Measurements from ENCODE around the gene PLXNA1.

The PLXNA1 gene

GRCh38 chr3:127019449-127019848, 36.5 kb downstream of the PLXNA1 start:
- no peak for DNase-seq (ENCODE audit: low spot score)

GRCh38 chr3:127020543-127020942, 37.6 kb downstream of the PLXNA1 start:
- no peak for DNase-seq (ENCODE audit: low spot score)

- no peak for DNase-seq (ENCODE audit: low spot score)
Measured at GRCh38 chr3:127022849-127023248, 39.9 kb downstream of the PLXNA1 start.

- no peak for DNase-seq (ENCODE audit: low spot score)
Measured at GRCh38 chr3:127025456-127025855, 42.5 kb downstream of the PLXNA1 start.

- DNase-seq (ENCODE audit: low spot score): no peak
Measured at GRCh38 chr3:127026036-127026435, 43.1 kb downstream of the PLXNA1 start.

GRCh38 chr3:127026661-127027060, 43.7 kb downstream of the PLXNA1 start:
- no peak for DNase-seq (ENCODE audit: low spot score)

GRCh38 chr3:127027061-127027735, 44.3 kb downstream of the PLXNA1 start:
- no peak for DNase-seq (ENCODE audit: low spot score)

- DNase-seq (ENCODE audit: low spot score): no peak
Measured at GRCh38 chr3:127027811-127028548, 45.1 kb downstream of the PLXNA1 start.

GRCh38 chr3:127028781-127029657, 46.1 kb downstream of the PLXNA1 start:
- no peak for DNase-seq (ENCODE audit: low spot score)

GRCh38 chr3:127029658-127030507, 47.0 kb downstream of the PLXNA1 start:
- DNase-seq (ENCODE audit: low spot score): no peak

- DNase-seq (ENCODE audit: low spot score): no peak
Measured at GRCh38 chr3:127030508-127031412, 47.8 kb downstream of the PLXNA1 start.

- no peak for DNase-seq (ENCODE audit: low spot score)
Measured at GRCh38 chr3:127031413-127031810, 48.5 kb downstream of the PLXNA1 start.

- DNase-seq (ENCODE audit: low spot score): no peak
Measured at GRCh38 chr3:127031845-127032244, 48.9 kb downstream of the PLXNA1 start.

GRCh38 chr3:127032296-127032990, 49.5 kb downstream of the PLXNA1 start:
- no peak for DNase-seq (ENCODE audit: low spot score)
